ENCODE results near the gene IL1A.

Gene IL1A

GRCh38 chr2:112791019-112791418, 6.7 kb upstream of the IL1A start:
- no peak for DNase-seq

GRCh38 chr2:112790305-112790704, 6.0 kb upstream of the IL1A start:
- DNase-seq: no peak

- DNase-seq: no peak
Measured at GRCh38 chr2:112789186-112789585, 4.9 kb upstream of the IL1A start.

GRCh38 chr2:112788653-112789052, 4.4 kb upstream of the IL1A start:
- no peak for DNase-seq

GRCh38 chr2:112787729-112788393, 3.6 kb upstream of the IL1A start:
- DNase-seq: no peak

- no peak for DNase-seq
Measured at GRCh38 chr2:112787294-112787693, 3.0 kb upstream of the IL1A start.

GRCh38 chr2:112783187-112783714, 1.0 kb downstream of the IL1A start:
- DNase-seq: no peak

GRCh38 chr2:112782234-112782799, 2.0 kb downstream of the IL1A start:
- DNase-seq: no peak

GRCh38 chr2:112779598-112779997, 4.7 kb downstream of the IL1A start:
- no peak for DNase-seq

GRCh38 chr2:112777036-112777435, 7.3 kb downstream of the IL1A start:
- peak; percentile 14 for DNase-seq

- DNase-seq: peak; percentile 7
Measured at GRCh38 chr2:112776113-112776512, 8.2 kb downstream of the IL1A start.

- no peak for DNase-seq
Measured at GRCh38 chr2:112774536-112775285, 9.6 kb downstream of the IL1A start.

- DNase-seq: no peak
Measured at GRCh38 chr2:112773556-112773955, 10.7 kb downstream of the IL1A start.

- DNase-seq: no peak
Measured at GRCh38 chr2:112772911-112773475, 11.3 kb downstream of the IL1A start.

- no peak for DNase-seq
Measured at GRCh38 chr2:112772322-112772721, 12.0 kb downstream of the IL1A start.

GRCh38 chr2:112768432-112768831, 15.9 kb downstream of the IL1A start:
- no peak for DNase-seq

- no peak for DNase-seq
Measured at GRCh38 chr2:112767693-112768330, 16.5 kb downstream of the IL1A start.

- DNase-seq: no peak
Measured at GRCh38 chr2:112765251-112765650, 19.0 kb downstream of the IL1A start.

GRCh38 chr2:112764071-112765044, 19.9 kb downstream of the IL1A start, which contains the start of gene CKAP2L:
CKAP2L (minus strand) TSS chr2:112764609; CDS start chr2:112764598, 11 bp downstream.
- peak; percentile 98 for DNase-seq

GRCh38 chr2:112762276-112762675, 22.0 kb downstream of the IL1A start:
- no peak for DNase-seq

GRCh38 chr2:112760149-112760548, 24.1 kb downstream of the IL1A start:
- no peak for DNase-seq
